OCI-LY3 (cell line): Measurements from ENCODE around the gene LEFTY2.

Experiments used
- H2AFZ ChIP-seq: fragments of 200-600, 300-600 bp; shearing (Covaris generic); 2 replicates; pipeline ENCODE4 v1.6.0; 2014; ENCODE audit warnings: antibody characterized with exemption, low read depth, low read length
- H3K27ac ChIP-seq: fragments of 200-600, 300-600 bp; sonication (generic); 2 replicates; pipeline ENCODE4 v1.5.1; 2014; ENCODE audit warnings: mild to moderate bottlenecking, low read length, moderate library complexity, mixed read lengths
- H3K27me3 ChIP-seq: fragments of 200-600, 300-600 bp; sonication (generic); 2 replicates; pipeline ENCODE4 v1.6.1; 2014; ENCODE audit warnings: low read depth, low read length, mixed read lengths
- H3K36me3 ChIP-seq: fragments of 200-600, 300-600 bp; sonication (generic); replicated peaks from 2 replicates; pipeline ENCODE3; 2014; ENCODE audit warnings: low read depth, low read length, mixed read lengths
- H3K4me1 ChIP-seq: fragments of 300-600, 200-600 bp; sonication (generic); 2 replicates; pipeline ENCODE4 v1.6.1; 2014; ENCODE audit warnings: low read length, mixed read lengths
- H3K4me2 ChIP-seq: fragments of 200-600, 300-600 bp; sonication (generic); 2 replicates; pipeline ENCODE4 v1.6.1; 2014; ENCODE audit warnings: low read length, mixed read lengths
- H3K4me3 ChIP-seq: fragments of 300-600, 200-600 bp; sonication (generic); 2 replicates; pipeline ENCODE4 v1.5.1; 2014; ENCODE audit warnings: antibody characterized with exemption, mild to moderate bottlenecking, low read length, moderate library complexity
- H3K79me2 ChIP-seq: fragments of 300-600, 200-600 bp; shearing (Covaris generic); 2 replicates; pipeline ENCODE4 v1.6.1; 2014; ENCODE audit warnings: mild to moderate bottlenecking, low read length, mixed read lengths
- H3K9ac ChIP-seq: fragments of 300-600, 200-600 bp; shearing (Covaris generic); 2 replicates; pipeline ENCODE4 v1.6.0; 2014; ENCODE audit warnings: mild to moderate bottlenecking, low read length, moderate library complexity
- H3K9me3 ChIP-seq: fragments of 200-600, 300-600 bp; shearing (Covaris generic); 2 replicates; pipeline ENCODE4 v1.6.1; 2014; ENCODE audit warnings: low read length, mixed read lengths; ENCODE audit not compliant: insufficient read depth
- H4K20me1 ChIP-seq: fragments of 200-600, 300-600 bp; sonication (generic); 2 replicates; pipeline ENCODE4 v1.6.1; 2016; ENCODE audit warnings: low read length, mixed read lengths; ENCODE audit not compliant: insufficient read depth
- EZH2phosphoT487 ChIP-seq: fragments of 200-600 bp; shearing (Covaris generic); IDR thresholded peaks from 2 replicates; pipeline ENCODE4 v1.6.1; 2018; ENCODE audit warnings: antibody characterized with exemption, mixed run types, low read depth
- TF ChIP-seq, protein P1 (sequence below): fragments of 200-600, 300-600 bp; sonication (generic); IDR thresholded peaks from 2 replicates; pipeline ENCODE4 v1.5.1; 2014; ENCODE audit warnings: antibody characterized with exemption, low read length, low read depth

Gene LEFTY2

DNA sequence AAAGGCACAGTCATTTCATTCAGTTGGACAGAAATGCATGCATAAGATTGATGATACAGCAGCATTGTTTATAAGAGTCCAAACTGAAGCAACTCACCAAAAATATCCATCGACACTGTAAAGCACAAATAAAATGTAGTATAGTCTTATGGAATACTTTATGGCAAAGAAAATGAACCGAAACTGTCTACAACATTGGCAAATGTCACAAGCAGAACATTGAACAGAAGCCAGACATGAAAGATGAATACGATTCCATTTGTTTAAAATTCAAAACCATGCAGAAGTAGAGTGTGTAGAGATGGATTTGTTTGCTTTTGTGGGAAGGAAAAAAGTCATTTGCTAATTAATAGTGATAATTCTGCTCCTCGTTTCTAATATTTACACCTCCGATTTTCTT is 44.5 kb downstream of the LEFTY2 start:
- no peak for TF ChIP-seq EZH2phosphoT487
- no peaks in the 10 kb centered on the region for H3K79me2 ChIP-seq
- H3K27me3 ChIP-seq, result no peaks in the 10 kb centered on the region
- peak overlapping the region; percentile 59 for H3K9ac ChIP-seq
- H4K20me1 ChIP-seq, result no peaks in the 10 kb centered on the region
- H3K9me3 ChIP-seq, result no peaks in the 10 kb centered on the region
- peak overlapping the region; percentile 86 for H3K4me2 ChIP-seq
- peaks cover 27% of the 10 kb centered on the region for H3K4me1 ChIP-seq
- peak overlapping the region; percentile 87 for H2AFZ ChIP-seq
- peak overlapping the region; percentile 63 for H3K4me3 ChIP-seq
- peak overlapping the region; percentile 76 for H3K27ac ChIP-seq
- no peaks in the 10 kb centered on the region for H3K36me3 ChIP-seq

DNA sequence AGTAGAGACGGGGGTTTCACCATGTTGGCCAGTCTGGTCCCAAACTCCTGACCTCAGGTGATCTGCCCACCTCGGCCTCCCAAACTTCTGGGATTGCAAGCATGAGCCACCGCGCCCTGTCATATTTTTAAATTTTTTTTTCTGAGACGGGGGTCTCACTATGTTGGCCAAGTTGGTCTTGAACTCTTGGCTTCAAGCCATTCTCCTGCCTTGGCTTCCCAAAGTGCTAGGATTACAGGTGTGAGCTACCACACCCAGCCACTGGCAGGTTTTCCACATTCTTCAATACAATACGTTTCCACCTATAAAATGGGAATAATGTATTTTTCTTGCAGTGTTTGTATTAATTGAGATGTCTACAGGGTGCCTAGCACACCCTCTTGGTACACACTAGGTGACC is 48.7 kb downstream of the LEFTY2 start:
- Histone ChIP-seq H3K27ac (no peak overlapping the region), H4K20me1 (no peaks in the 10 kb centered on the region), H3K9ac (no peak overlapping the region), H3K4me2 (no peak overlapping the region), H3K4me1 (peaks cover 15% of the 10 kb centered on the region), H3K4me3 (no peak overlapping the region), H2AFZ (no peak overlapping the region), H3K36me3 (no peaks in the 10 kb centered on the region), H3K79me2 (no peaks in the 10 kb centered on the region), H3K27me3 (no peaks in the 10 kb centered on the region), H3K9me3 (no peaks in the 10 kb centered on the region)
- TF ChIP-seq EZH2phosphoT487, result no peak
- TF ChIP-seq, protein P1, sequence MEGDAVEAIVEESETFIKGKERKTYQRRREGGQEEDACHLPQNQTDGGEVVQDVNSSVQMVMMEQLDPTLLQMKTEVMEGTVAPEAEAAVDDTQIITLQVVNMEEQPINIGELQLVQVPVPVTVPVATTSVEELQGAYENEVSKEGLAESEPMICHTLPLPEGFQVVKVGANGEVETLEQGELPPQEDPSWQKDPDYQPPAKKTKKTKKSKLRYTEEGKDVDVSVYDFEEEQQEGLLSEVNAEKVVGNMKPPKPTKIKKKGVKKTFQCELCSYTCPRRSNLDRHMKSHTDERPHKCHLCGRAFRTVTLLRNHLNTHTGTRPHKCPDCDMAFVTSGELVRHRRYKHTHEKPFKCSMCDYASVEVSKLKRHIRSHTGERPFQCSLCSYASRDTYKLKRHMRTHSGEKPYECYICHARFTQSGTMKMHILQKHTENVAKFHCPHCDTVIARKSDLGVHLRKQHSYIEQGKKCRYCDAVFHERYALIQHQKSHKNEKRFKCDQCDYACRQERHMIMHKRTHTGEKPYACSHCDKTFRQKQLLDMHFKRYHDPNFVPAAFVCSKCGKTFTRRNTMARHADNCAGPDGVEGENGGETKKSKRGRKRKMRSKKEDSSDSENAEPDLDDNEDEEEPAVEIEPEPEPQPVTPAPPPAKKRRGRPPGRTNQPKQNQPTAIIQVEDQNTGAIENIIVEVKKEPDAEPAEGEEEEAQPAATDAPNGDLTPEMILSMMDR, result no peak

DNA sequence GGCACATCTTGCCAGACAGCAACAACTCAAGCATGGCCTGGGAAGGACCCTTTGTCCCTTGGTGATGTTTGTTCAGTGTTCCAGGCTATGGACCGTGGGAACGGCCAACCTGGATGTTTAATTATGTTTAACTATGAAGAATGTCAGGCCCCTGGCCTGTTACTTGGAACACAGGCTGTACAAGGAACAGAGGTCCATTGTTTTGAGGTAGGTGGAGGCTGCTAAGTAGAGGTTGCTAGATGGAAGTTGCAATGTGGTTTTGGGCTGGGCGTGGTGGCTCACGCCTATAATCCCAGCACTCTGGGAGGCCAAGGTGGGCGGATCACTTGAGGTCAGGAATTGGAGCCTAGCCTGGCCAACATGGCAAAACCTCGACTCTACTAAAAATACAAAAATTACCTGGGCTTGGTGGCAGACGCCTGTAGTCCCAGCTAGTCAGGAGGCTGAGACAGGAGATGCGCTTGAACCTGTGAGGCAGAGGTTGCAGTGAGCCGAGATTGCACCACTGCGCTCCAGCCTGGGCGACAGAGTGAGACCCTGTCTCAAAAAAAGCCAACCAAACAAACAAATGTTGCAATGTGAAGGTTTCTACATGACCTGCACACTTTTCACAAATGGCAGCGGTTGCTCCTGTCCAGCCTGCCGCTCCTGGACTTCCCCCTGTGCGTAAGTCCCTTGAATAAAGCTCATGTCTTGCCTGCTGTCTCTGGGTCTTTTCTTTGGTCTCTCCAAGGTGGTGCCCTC is 49.6 kb downstream of the LEFTY2 start:
- H3K36me3 ChIP-seq, result no peaks in the 10 kb centered on the region
- no peak for TF ChIP-seq EZH2phosphoT487
- TF ChIP-seq, protein P1, result no peak
- H4K20me1 ChIP-seq, result no peaks in the 10 kb centered on the region
- no peak overlapping the region for H3K9ac ChIP-seq
- no peak overlapping the region for H3K4me3 ChIP-seq
- peaks cover 6% of the 10 kb centered on the region for H3K4me1 ChIP-seq
- H3K79me2 ChIP-seq, result no peaks in the 10 kb centered on the region
- no peak overlapping the region for H3K4me2 ChIP-seq
- no peak overlapping the region for H3K27ac ChIP-seq
- H3K27me3 ChIP-seq, result no peaks in the 10 kb centered on the region
- H2AFZ ChIP-seq, result no peak overlapping the region
- no peaks in the 10 kb centered on the region for H3K9me3 ChIP-seq

DNA sequence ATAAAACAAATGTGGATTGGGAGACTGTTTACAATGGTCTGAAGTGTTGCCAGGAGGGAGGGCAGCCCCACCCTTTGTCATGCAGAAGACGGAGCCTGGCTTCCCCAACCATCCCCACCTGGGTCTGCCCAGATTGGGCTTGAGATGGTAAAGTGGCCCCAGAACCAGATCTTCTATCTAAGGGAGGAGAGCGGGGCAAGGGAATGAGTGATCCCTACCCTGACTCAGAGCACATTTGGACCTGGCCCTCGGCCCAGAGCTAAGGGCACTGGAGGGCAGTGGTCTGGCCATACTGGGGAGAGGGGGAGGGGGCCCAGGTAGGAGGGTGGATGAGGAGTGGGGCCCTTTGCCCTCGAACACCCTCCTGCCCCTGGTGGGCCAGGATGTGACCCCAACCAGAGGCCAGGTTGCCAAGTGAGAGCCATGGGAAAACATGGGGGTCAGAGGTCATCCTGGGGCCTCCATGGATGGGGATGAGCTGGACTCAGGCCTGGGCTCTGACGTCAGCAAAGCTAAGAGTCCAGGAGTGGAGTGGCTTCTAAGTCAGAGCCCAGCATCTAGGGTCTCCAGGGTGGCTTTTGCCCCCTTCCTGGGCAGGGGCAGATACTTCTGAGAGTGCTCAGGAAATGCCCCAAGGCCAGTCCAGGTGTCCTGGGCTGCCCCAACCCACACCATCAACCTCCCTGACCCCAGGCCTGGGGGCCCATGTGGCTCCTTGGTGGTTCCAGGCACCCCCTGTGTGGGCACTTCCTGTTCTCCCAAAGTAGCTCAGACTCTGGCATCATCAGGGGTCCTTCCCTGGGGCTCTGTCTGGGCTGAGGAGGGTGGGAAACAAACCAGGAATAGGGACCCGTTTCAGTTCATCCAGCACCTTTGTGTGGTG is 50.4 kb downstream of the LEFTY2 start:
- no peaks in the 10 kb centered on the region for H3K79me2 ChIP-seq
- H3K9me3 ChIP-seq, result no peaks in the 10 kb centered on the region
- no peak overlapping the region for H3K9ac ChIP-seq
- H2AFZ ChIP-seq, result no peak overlapping the region
- no peaks in the 10 kb centered on the region for H3K36me3 ChIP-seq
- H4K20me1 ChIP-seq, result no peaks in the 10 kb centered on the region
- no peak overlapping the region for H3K4me3 ChIP-seq
- no peaks in the 10 kb centered on the region for H3K27me3 ChIP-seq
- no peaks in the 10 kb centered on the region for H3K4me1 ChIP-seq
- TF ChIP-seq, protein P1, result no peak
- no peak for TF ChIP-seq EZH2phosphoT487
- H3K4me2 ChIP-seq, result no peak overlapping the region
- H3K27ac ChIP-seq, result no peak overlapping the region
